GM21526 (cell line): Measurements from ENCODE around the gene MINDY1.

Source experiments
- ATAC-seq: cut with Tn5 transposase; IDR thresholded peaks from one replicate; pipeline ENCODE4 v1.9.1; 2021; ENCODE audit warnings: moderate library complexity; ENCODE audit not compliant: unreplicated experiment, low FRiP score

MINDY1 gene

DNA sequence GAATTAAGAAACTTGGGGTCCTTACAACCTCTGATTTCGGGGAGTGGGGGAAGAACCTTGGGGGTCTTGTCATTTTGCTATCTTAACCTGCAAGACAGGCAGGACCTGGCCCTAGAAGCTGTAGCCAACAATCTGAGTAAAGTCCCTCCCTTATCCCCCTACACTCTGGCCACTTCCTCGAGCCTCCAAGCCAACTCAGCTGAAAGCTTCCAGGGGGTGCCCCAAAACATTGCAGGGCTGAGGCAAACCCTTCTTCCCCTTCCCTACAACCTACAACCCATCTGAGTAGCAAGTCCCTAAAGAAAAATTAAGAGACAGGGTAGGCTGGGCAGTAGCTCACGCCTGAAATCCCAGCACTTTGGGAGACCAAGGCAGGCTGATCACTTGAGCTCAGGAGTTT lies 37.1 kb downstream of the MINDY1 start:
- ATAC-seq = no peak

DNA sequence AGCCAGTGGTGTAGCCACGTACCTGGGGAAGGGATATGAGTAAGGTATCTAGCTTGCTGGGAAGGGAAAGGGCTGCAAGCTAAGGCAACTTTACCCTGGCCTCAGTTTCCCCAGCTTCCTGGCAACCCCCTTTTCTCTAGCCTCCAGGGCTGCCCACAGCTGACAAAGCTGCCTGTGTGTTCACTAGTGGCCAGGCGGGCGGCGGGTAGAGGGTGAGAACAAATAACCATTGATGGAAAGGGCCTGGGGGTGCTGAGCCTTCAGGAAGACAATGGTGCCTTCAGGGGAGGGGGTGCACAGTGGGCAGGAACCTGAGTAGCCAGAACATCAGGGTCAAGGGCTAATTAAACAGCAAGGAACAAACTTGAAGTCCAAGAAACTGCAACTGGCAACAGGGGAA lies 38.2 kb downstream of the MINDY1 start:
- no peak for ATAC-seq

DNA sequence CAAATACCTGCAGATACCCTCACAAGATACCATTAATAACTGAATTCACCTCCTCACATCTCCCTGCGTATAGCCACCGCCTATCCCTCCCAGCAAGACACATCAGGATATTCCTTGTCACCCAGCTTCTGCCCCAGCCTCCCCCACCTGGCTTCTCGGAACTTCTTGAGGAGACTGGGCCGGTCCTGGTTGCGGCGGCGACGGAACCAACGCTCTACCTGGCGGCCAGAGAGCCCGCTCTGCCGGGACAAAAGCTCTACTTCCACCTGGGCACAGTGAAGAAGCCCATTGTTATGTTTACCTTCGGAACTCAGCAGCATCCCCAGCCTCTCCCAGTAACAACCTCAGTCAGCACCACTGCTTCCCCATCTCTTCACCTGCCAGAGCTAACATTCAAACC lies 38.8 kb downstream of the MINDY1 start:
- ATAC-seq = no peak

DNA sequence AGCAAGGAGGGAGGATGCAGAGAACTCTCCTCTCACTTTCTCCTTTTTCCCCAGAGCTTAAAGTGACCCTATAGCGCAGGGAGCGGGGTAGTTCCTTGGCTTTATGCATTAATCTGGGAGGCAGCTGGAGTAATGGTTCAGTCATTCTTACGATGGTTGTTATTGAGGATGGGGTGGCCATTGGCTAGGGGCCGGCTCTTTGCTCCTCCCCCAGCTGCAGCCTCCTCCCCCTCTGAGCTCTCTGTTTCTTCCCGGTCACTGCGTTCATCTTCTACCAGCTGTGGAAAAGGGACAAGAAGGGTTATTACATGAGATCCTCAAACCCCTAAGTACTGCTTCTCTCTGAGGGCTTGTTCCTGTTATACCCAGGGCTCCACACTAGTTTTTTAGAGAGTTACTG lies 40.7 kb downstream of the MINDY1 start:
- no peak for ATAC-seq

DNA sequence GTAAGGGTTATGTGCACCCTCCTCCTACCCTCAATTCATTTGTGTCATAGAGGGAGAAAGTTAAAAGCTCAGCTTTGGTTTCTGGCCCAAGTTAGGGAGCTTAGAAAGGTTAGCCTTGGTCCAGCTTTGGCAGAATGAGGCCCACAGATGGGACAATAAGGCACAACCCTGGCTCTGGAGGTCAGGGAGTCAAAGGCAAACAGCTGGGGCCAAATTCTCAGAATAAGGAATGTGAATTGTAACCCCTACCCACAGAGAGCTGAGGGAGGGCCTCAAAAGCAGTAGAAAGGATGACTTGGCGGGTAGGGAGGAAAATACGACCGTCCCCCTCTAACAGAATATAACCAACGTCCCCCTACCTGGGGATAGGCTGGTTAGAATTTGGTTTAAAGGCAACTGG lies 41.1 kb downstream of the MINDY1 start:
- no peak for ATAC-seq

DNA sequence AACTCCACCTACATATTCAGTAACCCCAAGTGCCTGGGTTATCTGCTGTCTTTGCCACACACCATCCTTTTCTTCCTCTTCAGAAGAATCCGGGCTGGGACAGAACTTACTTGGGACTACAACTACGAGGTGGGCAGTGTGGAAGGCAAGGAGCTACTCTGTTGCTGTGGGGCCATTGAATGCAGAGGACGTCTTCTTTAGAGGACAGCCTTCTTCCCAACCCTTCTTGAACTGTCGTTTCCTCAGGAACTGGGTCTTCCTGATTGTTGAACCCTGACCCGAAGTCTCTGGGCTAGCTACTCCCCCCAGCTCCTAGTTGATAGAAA lies 42.6 kb downstream of the MINDY1 start:
- no peak for ATAC-seq

DNA sequence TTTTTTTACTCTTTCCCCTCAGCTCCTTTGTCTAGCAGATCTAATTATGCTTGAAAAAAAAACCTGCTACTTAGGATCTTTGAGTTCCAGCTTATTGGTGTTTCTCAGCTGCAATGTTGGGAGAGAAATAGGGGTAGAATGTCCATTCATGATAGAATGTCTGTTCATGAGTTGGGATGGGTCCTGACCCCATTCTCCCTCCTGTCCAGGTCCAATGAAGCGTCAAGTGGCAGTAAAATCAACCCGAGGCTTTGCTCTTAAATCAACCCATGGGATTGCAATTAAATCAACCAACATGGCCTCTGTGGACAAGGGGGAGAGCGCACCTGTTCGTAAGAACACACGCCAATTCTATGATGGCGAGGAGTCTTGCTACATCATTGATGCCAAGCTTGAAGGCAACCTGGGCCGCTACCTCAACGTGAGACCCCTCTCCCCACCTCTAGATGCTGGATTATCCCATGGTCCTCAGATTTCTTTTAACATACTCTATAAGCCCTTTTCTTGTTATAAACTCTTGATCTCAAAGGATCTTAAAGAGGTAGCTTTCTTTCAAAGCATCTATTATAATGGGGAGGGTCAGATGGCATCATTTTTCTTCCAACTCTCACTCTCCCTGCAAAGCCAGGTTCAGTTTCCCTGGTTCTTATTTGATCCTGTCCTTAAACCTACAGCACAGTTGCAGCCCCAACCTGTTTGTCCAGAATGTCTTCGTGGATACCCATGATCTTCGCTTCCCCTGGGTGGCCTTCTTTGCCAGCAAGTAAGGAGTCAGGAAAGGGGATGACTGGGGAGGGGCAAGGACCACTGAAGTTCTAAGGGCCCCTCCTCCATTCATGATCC lies 43.2 kb downstream of the MINDY1 start:
- ATAC-seq = no peak

DNA sequence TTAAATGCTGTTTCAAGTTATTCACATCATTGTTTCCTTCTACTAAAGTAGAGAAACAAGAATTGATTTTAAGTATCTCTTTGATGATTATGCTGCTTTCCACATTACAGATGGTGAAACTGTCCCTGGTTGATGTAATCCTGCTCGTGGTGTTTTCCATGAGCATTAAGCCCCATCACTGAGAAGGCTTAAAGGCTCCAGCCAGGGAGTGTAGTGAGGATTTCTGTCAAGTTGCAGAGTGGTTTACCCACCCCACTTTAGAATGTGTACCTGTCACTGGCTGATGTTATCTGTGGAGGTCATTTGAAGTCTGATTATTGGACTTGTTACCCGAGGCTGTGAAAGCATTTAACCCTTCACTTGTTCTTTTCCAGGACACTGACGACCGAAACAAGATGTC lies 44.9 kb downstream of the MINDY1 start:
- no peak for ATAC-seq

DNA sequence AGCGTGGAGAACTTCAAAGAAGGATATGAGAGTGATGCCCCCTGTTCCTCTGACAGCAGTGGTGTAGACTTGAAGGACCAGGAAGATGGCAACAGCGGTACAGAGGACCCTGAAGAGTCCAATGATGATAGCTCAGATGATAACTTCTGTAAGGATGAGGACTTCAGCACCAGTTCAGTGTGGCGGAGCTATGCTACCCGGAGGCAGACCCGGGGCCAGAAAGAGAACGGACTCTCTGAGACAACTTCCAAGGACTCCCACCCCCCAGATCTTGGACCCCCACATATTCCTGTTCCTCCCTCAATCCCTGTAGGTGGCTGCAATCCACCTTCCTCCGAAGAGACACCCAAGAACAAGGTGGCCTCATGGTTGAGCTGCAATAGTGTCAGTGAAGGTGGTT lies 46.1 kb downstream of the MINDY1 start:
- no peak for ATAC-seq

DNA sequence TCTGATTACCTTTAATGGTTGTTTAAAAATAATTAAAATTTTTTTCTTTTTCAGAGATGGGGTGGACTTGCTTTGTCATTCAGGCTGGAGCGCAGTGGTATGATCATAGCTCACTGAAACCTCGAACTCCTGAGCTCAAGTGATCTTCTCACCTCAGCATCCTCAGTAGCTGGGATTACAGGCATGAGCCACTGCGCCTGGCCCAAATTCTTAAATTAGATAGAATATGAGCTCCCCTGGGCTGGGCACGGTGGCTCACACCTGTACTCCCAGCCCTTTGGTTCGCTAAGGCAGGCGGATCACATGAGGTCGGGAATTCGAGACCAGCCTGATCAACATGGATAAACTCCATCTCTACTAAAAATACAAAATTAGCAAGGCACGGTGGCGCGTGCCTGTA lies 49.0 kb downstream of the MINDY1 start:
- ATAC-seq = no peak

DNA sequence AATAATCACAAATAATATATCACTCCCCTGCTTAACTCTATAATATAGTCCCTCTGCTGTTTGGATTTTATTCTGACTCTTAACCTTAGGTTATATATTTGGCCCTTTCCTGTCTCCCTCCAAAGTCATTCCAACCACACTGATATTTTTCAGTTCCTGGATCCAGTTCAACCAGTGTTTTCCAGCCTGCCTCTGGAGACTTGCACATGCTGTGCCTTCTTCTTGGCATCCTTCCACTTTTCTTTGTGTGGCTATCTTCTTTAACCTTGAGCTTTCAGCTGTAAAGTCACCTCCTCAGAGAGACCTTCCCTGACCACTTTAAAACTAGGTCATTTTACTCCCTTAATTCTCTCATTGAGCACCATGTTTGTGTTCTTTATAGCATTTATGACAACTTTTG lies 51.4 kb downstream of the MINDY1 start:
- no peak for ATAC-seq

DNA sequence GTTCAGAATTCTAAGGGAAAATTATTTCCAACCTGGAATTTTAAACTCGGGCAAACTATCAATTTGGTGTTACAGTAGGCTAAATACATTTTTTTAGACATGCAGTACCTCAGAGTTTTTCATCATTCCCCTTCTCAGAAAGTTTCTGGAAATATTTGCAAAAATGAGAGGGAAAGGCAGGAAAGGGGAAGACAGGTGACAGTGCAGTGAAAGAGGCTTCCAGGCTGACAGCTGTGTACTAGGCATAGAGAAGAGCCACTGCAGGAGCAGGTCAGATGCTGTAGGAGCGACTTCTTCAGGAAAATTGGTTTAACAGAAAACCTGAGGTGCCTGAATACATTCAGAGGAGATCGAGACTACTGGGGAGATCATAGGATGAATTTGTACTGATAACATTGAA lies 52.0 kb downstream of the MINDY1 start:
- ATAC-seq = no peak
